RPMI8226 (cell line): ENCODE data around the gene SLC16A4.
"Not testable (repeated sequence)": the region's sequence is repeated elsewhere in the genome, so short reads cannot be mapped to it uniquely, and the experiment has no call there.

ENCODE experiments used
- DNase-seq: peaks from one replicate; pipeline ENCODE4 v3.0.0-alpha.2; 2015

SLC16A4 gene

GRCh38 chr1:110390692-110391245 is at the start of gene SLC16A4:
Gene SLC16A4 (minus strand): TSS chr1:110391026. CDS start chr1:110389323, 1,703 bp downstream.
- DNase-seq = no peak

DNA sequence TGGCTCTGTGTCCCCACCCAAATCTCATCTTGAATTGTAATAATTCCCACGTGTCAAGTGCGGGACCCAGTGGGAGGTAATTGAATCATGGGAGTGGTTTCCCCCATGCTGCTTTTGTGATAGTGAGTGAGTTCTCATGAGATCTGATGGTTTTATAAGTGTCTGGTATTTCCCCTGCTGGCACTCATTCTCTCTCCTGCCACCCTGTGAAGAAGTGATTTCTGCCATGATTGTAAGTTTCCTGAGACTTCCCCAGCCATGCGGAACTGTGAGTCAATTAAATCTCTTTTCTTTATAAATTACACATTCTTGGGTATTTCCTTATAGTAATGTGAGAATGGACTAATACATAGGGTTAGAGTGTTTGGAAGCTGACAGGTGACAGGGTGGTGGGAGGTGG is 49.0 kb upstream of the SLC16A4 start:
- DNase-seq = not testable (repeated sequence)

GRCh38 chr1:110438893-110439292 is 48.1 kb upstream of the SLC16A4 start:
- no peak for DNase-seq

DNA sequence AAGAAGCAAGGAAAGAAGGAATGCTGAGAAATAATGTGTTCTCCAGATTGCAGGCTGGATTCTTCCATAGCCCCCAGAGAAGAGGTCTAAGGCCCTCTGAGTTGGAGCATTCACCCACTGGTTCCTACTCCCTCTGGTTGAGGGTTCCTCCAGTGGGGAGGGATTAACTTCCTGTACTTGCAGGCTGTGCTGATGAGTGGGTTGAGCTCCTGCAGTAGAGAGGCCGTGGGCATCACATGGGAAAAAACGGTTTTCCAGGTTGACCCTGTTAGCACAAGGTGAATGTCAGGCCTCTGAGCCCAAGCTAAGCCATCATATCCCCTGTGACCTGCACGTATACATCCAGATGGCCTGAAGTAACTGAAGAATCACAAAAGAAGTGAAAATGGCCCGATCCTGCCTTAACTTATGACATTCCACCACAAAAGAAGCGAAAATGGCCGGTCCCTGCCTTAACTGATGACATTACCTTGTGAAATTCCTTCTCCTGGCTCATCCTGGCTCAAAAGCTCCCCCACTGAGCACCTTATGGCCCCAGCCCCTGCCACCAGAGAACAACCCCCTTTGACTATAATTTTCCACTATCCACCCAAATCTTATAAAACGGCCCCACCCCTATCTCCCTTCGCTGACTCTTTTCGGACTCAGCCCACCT is 46.9 kb upstream of the SLC16A4 start:
- not testable (repeated sequence) for DNase-seq

DNA sequence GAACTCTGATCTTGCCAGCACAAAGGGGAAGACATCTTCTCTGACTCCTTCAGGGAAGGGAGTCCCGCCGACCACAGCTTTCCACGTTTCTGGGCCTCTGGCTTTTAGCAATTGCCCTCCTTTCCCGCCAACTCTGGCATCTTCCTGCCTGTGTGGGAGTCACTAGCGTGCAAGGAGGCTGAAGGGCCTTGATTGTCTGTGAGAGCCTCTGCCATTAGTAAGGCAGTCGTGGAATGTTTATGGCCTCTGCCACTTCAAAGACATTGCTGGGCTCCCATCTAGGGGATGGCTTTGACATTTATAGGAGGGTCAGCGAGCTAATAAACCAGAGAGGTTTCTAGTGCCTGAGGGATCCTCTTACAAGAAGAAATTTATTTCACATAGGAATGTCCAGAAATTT is 45.8 kb upstream of the SLC16A4 start:
- DNase-seq = no peak

DNA sequence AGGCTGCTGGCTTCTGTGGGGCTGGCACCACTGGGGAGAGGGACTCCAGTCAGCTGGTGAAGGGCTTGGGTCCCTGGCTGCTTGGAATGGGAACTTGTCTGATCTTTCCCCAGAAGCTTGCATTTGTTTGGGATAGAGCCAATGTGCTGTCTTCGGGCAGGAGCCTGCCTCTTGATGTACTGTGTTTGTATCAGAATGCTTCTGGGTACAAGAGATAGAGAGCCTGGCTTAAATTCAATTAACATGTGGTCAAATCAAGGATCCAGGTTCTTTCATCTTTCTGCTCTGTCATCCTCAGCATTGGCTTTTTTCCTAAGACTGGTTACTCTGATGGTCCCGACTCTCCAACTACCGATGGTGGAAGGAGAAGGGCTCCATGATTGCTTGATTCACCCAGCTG is 44.1 kb upstream of the SLC16A4 start:
- DNase-seq = no peak

DNA sequence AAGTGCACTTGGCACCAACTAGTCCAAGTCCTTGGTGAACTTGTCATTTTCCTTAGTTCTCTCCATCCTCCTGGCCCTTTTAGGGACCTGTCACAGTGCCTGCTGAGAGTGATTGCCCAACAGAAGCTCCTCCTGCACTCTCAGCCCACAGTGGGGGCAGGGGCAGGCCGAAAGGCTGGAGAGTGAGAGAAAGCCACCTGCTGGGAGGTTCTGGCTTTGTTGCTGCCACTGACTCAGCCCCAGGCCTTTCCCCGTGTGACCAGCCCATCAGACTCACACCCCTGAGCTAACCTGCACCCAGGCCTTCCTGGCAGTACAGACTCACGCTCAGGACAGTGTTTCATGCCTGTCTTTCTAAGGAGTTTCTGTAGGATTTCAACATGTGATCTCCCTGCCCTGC is 43.0 kb upstream of the SLC16A4 start:
- DNase-seq = peak; percentile 47

DNA sequence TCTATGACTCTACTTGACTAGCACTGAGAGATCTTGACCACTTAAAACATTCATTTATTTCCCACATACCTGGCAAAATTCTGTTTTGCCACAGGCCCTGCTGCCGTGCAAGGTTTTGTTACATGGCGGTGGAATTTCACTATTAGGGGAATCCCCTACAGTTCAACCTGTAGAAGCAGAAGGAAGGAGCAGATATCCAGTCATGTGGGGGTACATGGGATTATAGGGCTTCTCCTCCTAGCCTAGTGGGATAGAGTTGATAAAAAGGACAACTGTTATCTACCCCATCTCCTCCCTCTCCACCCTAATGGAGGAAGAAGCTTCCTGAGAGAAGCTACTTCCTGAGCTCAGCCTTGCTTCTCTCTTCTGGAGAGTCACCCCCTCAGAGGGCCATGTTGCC is 42.4 kb upstream of the SLC16A4 start:
- no peak for DNase-seq

DNA sequence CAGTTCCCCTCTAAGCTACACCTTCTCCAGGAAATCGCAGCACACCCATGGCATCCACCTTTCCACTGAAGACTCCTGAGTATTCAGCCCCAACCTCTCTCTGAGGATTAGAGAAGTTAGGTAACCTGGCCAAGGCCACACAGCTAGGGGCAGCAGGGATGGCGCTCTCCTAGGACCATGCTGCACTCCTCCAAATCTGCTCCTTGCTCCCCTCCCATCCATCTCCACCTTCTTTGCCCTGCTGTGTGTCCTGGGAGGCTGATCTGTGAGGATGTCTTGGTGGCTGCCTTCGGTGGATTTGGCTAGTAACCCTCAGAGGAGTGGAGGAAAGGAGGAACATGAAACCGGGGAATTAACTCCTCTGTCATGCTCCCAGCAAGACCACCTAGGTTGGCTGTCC is 40.1 kb upstream of the SLC16A4 start:
- DNase-seq = no peak

GRCh38 chr1:110430366-110430765 is 39.5 kb upstream of the SLC16A4 start:
- no peak for DNase-seq

GRCh38 chr1:110428946-110429345 is 38.1 kb upstream of the SLC16A4 start:
- no peak for DNase-seq

GRCh38 chr1:110426854-110427253 is 36.0 kb upstream of the SLC16A4 start:
- no peak for DNase-seq

DNA sequence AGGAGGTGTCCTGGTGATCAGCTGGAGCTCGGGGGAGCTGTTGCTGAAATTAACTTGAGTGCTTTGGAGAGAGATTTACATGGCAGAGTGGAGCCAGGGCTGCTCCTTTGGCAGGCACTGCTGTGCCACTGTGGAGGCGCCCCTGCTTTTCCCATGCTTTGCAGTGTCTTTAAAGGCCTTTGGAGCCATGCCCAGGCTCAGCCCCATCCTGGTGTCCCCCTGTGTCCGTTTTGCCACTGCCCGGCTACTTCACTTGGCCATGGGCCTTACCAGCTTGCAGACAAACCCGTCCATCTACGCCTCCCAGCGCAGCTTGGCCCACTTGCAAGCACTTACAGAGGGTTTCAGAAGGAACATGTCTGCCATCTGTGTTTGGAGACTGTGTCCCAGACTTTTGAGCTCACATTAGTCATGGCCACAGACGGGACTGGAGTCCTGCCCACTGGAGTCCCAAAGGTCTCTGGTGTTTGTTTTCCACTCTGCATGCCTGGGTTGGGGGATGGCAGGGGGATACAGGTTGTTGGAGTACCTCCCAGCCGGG is 34.9 kb upstream of the SLC16A4 start:
- no peak for DNase-seq

- DNase-seq = no peak
Measured at GRCh38 chr1:110424699-110425611, 34.1 kb upstream of the SLC16A4 start.

- no peak for DNase-seq
Measured at GRCh38 chr1:110420874-110421793, 30.3 kb upstream of the SLC16A4 start.

- no peak for DNase-seq
Measured at GRCh38 chr1:110420023-110420662, 29.3 kb upstream of the SLC16A4 start.

DNA sequence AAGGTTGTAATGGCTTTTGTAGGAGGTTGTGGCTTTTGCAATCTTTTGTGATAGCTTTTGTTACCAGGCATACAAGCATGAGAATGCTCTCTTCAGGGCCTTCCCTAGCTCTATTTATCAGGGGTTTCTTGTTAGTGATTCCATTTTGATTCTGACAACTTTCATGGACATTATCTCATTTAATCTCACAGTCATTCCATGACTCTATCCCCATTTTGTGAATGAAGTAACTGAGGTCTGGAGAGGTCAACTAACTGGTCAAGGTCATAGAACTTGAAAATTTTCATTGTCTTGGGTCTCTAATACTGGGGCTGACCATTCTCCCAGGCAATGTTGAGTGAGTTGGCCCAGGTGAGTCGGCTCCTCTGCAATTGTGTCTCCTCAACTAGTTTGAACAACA is 27.9 kb upstream of the SLC16A4 start:
- DNase-seq = no peak

GRCh38 chr1:110413045-110413444 is 22.2 kb upstream of the SLC16A4 start:
- DNase-seq = not testable (repeated sequence)

DNA sequence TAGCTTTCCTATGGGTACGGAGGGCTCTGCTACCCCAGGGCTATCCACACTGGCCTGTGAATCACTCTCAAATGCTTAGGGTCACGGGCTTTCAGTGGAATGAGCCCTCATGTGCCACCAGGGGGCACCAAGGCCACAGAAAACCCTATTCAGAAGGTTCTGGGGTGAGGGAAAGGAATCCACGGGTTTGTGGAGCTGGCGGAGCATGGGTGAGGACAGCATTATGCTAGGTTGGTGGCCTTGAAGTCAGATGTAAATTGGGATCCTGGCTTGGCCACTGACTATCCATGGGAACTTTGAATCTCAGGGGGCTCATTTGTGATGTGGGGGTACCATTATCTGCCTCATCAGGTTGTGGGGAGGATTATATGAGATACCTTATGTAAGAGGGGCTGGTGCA is 21.8 kb upstream of the SLC16A4 start:
- DNase-seq = peak; percentile 70

DNA sequence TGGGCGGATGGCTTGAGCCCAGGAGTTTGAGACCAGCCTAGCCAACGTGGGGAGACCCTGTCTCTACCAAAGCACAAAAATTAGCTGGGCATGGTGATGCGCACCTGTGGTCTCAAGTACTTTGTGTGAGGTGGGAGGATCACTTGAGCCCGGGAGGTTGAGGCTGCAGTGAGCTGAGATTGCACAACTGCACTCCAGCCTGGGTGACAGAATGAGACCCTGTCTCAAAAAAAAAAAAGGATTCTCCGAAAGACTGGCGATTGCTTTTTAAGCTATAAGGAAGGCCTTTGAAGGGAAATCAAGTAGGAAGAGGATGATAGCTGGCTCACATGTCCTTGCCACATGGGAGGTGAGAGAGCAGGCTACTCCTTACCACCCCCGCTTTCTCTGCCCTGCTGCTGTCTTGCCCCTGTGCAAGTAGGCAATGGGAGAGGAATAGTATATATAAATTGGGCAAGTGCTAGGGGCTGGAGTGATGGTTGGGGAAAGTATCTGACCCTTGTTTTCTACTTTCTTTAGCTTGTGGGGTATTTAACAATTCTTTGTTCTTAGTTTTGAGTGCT is 20.4 kb upstream of the SLC16A4 start:
- no peak for DNase-seq

GRCh38 chr1:110409316-110409715 is 18.5 kb upstream of the SLC16A4 start:
- no peak for DNase-seq

DNA sequence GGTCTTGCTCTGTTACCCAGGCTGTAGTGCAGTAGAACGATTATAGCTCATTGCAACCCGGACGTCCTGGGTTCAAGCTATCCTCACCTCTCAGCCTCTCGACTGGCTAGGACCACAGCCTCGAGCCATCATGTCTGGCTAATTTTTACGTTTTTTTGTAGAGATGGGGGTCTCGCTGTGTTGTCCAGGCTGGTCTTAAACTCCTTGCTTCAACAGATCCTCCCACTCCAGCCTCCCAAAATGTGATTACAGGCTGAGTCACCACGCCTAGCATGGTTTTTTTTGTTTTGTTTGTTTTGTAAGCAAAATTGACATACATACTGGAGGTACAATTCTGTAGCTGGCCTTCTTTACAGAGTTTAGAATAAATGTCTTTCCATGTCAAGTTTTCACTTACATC is 17.7 kb upstream of the SLC16A4 start:
- no peak for DNase-seq
